SIG-M5 treated with dmso at 0.1 percent for 504 hours (cell line): ENCODE results near the gene SEPHS1.
"Not testable (repeated sequence)": the region's sequence is repeated elsewhere in the genome, so short reads cannot be mapped to it uniquely, and the experiment has no call there.

Experiments
- DNase-seq: peaks from one replicate; lab custom pipeline; 2025; ENCODE audit not compliant: unreplicated experiment; lab: John Stamatoyannopoulos, UW

Gene SEPHS1, protein sequence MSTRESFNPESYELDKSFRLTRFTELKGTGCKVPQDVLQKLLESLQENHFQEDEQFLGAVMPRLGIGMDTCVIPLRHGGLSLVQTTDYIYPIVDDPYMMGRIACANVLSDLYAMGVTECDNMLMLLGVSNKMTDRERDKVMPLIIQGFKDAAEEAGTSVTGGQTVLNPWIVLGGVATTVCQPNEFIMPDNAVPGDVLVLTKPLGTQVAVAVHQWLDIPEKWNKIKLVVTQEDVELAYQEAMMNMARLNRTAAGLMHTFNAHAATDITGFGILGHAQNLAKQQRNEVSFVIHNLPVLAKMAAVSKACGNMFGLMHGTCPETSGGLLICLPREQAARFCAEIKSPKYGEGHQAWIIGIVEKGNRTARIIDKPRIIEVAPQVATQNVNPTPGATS

DNA sequence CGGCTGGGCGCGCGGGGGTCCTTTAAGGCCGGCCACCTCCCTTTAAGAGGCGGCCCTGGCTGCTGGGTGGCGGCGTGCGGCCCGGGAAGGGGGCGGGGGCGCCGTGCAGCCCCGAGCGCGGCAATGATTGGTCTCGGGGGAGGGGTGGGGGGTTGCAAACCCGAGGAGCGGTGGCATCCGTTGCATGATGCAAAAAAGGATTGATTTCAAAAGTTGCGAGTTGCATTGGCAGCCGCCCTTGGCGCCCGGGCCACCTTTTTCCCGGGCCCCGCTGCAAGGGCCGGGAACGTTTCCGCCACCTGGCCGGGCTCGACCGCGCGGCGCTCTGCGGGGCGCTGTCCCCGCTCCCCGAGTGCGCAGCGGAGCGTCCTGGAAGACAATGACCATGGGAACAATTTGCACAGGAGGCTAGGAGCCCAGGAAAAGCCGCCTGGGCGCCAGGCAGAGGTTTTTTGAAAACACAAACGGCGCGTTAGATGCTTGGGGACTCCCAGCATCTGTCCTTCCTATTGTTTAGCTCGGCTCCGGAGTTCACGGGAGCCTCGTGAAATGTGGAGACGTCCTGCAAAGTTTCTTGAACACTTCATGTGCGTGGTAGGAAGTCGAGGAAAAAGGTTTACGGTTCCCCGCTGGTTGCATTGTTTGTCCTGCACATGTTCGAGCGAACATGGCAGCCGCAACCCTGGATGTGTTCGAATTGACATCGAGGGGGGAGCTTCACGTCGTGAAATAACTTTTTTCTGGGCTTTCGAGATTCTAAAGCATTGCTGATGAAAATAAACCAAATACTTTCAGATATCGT, at the start of gene SEPHS1:
TSS of gene SEPHS1 (minus strand) at position 78 of the 802 bp plus-strand sequence. CDS start 3,343 bp downstream, outside the sequence.
- peak; percentile 62 for DNase-seq

DNA sequence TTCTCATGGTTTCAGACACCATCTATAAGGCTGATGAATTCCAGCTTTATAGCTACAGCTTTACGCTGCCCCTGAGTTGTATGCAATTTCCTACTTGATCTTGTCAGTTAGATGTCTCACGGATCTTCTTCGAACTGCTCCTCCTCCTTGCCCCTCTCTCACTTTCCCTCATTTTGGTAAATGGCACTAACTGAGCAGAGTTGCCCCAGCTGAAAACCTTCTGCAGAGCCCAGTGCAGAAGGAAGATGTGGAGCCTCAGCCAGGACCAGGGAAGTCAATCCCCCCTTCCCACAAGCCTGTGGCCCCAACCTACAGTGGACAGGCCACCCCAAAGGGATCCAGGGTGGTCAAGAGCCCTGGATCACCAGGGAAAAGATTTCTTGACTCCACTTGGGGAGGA, 49.0 kb upstream of the SEPHS1 start:
- DNase-seq = no peak

DNA sequence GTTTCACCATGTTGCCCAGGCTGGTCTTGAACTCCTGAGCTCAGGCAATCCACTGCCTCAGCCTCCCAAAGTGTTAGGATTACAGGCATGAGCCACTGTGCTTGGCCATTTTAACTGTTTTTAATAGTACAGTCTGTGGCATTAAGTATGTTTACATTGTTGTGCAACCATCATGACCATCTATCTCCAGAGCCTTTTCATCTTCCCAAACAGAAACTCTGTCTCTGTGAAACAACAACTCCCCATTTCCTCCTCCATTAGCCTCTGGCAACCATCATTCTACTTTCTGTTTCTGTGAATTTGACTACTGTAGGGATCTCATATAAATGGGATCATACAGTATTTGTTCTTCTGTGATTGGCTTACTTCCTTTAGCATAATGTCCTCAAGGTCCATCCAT, 48.3 kb upstream of the SEPHS1 start:
- DNase-seq = no peak

DNA sequence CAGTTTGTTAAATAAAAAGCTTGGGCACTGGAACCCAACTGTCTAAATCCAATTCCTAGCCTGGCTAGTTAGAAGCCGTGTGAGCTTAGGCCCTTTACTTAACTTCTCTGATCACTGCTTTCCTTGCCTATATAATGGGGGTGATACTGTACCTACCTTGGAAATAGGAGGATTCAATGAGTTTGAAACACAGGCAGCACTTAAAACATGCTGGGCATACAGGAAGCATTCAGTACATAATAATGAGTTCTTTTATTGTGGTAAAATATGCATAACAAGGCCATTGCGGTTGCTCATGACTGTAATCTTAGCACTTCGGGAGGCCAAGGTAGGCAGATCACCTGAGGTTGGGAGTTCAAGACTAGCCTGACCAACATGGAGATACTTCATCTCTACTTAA, 47.4 kb upstream of the SEPHS1 start:
- DNase-seq = no peak

DNA sequence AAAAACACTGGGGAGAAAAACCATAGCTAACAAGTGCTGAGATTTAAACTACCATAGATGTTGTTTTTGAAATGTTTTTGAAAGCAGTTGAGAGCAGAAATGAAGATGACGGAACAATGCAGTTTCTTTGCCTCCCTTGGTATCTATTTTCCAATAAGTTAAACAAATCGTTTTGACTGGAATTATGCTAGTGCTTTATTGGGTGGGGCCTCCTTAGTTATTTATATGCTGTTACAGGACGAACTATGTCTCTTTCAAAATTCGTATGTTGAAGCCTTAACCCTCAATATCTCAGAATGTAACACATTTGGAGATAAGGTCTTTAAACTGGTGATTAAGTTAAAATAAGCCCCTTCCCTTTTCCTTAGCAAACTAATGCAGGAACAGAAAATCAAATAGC, 45.5 kb upstream of the SEPHS1 start:
- no peak for DNase-seq

DNA sequence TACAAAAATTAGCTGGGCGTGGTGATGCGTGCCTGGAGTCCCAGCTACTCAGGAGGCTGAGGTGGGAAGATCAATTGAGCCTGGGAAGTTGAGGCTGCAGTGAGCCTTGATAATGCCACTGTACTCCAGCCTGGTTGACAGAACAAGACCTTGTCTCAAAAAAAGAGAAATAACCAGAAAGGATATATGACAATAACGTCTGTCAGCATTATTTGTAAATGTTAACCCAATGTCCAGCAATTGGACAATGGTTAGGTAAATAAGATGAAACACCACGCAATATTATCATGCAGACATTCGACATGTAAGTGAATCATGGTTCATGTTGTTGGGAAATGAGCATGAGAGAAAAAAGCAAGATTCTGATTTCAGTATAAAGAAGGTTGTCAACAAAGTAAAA, 44.6 kb upstream of the SEPHS1 start:
- DNase-seq = no peak

DNA sequence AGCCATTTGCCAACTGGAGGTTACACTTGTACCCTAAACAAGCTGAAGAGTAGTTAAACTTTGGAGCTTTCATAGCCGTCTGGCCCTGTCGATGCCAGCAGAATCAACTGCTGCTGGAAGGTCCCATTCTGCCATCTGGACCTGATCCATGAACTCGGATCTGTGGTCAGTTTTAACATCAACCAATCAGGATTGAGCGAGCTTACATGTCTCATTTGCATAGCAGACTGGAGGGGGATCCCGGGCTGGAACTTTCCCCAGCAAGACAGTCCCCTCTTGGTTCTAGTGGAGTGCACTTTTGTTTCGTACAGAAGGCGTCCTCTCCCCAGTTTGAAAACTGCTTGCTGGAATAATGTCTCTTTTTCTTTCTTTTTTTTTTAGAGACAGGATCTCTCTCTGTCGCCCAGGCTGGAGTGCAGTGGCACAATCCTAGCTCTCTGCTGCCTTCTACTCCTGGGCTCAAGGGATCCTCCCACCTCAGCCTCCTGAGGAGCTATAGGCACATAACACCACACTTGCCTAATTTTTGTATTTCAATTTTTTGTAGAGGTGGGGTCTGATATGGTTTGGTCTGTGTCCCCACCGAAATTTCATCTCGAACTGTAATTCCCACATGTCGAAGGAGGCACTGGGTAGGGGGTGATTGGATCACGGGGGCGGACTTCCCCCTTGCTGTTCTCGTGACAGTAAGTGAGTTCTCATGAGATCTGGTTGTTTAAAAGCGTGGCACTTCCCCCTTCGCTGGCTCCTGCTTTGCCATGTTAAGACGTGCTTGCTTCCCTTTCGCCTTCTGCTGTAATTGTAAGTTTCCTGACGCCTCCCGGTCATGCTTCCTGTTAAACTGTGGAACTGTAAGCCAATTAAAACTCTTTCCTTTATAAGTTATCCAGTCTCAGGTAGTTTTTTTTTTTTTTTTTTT, 42.8 kb upstream of the SEPHS1 start:
- no peak for DNase-seq

DNA sequence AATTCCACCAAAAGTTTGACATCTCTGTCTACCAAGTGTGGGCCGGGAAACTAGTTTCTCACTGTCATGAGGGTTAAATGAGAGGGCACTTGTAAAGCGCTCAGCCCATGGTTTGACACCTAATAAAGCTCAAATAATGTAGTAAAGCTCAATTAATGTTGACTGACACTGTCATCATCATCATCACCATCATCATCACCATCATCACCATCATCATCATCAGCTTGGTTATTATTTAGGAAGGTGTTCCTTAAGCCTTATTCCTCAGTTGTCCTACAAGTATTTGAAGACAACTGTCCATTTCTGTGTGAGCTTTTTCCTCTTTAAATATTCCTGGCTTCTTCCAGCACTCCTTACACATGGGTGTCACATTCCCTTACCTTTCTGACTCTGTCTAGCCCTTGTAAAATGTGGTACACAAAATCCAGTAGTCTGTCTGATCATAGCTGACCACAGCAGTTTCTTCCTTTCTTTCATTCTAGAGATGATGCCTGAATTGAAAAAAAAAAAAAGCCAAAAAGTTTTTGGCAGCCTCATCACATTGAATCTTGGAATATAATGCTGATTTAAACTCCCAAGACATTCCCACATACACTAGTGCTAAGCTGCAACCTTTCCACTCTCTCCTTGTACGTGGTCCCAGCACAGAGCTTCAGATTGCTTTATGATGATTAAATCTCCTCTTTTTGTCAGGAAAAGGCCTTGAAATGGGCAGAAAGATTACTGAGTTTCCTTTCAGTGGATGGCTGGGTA, 40.6 kb upstream of the SEPHS1 start:
- DNase-seq = no peak

DNA sequence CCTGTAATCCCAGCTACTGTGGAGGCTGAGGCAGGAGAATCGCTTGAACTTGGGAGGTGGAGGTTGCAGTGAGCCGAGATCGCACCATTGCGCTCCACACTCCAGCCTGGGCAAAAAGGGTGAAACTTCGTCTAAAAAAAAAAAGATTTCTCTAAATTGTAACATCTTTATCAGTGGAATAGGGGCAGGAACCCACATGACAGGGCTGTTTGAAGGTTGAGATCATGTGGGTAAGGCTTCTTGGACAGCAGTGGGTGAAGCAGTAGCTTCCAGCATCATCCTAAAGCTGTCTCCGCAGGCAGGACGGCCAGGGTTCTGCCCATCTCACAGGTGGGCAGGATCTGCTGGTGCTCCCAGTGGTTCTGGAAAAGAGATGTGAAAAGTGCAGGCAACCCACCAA, 37.9 kb upstream of the SEPHS1 start:
- no peak for DNase-seq

DNA sequence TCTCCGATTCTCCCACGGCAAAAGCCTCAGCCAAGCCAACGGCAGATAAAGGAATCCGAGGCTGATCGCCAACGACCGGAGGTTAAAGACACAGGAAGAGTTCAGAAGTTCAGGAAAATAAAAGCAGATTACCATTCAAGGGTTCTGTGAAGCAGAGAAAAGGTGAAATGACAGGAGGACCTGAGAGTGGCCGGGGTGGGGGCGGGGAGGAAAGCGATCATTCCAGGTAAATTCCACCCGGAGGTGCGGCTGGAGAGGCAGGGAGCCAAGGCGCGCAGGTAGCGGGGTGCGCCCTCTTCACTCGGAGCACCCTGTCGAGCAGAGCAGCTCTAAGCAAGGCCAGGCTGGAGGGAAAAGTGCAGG, 35.3 kb upstream of the SEPHS1 start:
- DNase-seq = no peak

DNA sequence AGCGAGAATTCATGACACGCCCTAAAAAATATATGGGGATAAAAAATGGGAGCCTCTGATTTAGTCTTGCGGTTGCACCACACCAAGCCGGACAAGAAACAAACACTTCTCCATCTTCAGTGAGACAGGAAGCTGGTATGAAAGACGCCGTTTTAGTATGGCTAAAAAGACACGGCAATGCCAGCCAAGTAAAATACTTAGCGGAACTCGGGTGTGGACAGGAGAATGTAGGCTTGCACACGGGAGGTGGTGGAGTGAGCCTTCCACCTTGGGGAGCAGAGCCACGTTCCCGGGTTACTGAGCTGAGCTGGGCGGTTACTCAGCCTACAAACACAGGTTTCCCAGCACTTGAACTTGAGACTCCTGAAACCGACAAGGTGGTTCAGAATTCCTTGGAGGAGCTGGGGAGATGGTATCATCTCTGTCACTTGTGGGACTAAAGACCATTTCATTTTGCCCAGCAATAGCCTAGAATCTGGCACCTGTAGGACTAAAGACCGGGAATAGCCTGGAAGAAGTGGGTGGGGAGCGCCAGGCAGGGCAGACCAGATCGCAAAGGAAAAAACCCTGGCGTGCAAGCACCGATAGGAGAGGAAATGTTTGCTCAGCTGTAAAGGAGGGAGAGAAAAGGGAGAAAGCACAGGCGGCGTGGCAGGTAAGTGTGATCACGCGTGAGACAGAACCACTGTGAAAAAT, 34.8 kb upstream of the SEPHS1 start:
- no peak for DNase-seq

DNA sequence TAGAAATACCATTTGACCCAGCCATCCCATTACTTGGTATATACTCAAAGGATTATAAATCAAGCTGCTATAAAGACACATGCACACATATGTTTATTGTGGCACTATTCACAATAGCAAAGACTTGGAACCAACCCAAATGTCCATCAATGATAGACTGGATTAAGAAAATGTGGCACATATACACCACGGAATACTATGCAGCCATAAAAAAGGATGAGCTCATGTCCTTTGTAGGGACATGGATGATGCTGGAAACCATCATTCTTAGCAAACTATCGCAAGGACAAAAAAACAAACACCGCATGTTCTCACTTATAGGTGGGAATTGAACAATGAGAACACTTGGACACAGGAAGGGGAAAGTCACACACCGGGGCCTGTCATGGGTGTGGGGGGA, 31.0 kb upstream of the SEPHS1 start:
- DNase-seq = not testable (repeated sequence)

DNA sequence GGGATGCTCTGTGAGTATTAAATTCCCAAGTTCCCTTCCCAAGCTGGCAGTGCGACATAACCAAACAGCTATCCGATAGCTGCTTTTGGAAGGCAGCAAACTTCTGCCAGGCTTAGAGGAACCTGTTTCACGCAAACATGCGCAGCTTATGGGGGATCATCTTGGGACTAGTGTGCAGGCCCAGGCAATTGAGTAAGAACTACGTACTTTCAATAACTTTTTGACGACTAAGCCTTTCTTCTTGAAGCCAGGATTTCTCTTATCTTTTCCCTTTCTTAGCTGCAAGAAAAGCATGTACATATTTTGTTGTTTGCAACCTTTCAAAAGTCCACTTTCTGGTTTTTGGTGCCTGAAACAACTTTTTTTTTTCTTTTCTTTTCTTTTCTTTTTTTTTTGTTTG, 28.7 kb upstream of the SEPHS1 start:
- DNase-seq = no peak

DNA sequence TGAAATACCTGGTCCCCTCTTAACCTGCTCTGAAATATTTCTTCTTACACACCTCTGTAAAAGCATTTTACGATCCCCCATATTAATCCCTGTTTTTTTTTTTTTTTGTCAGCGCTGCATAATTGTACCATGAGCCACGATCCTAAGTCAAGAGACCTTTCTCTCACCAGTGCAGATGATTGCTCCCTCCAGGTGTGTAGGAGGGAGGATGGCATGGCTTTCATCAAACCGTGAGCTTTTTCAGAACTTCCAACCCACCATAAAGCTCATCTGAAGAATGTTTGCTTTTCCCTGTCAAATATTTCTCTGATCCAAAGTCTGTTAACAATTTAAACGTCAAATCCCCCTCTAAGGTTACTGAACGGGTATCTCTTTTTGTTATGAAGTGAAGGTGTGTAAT, 28.2 kb upstream of the SEPHS1 start:
- DNase-seq = no peak

DNA sequence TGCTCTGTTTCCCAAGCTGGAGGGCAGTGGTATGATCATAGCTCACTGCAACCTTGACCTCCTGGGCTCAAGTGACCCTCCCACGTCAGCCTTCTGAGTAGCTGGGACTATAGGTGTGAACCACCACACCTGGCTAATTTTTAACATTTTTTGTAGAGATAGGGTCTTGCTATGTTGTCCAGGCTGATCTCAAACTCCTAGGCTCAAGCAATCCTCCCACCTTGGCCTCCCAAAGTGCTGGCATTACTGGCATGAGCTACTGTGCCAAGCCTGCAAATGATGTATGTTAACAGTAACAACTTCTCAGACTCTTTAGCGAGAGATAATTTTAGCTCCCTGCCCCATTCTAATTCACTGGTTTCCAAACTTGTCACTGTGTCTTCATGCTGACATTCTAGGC, 27.7 kb upstream of the SEPHS1 start:
- no peak for DNase-seq

DNA sequence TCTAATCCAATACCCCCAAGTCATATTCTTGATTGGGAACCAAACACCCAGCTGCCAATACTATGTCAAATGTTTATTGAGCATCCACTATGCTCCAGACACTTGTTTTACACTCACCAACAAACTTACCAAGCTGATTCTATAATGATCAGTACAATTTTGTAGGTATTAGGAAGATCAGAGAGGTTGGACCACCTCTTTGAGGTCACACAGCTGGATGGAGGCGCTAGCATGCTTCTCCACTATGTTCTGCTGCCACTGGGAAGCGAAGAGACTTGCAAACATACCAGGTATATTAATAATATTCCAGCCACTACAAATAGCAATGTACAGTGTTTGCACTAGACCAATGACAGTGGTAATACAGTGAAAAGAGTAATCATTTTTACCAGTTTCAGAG, 25.6 kb upstream of the SEPHS1 start:
- DNase-seq = no peak

DNA sequence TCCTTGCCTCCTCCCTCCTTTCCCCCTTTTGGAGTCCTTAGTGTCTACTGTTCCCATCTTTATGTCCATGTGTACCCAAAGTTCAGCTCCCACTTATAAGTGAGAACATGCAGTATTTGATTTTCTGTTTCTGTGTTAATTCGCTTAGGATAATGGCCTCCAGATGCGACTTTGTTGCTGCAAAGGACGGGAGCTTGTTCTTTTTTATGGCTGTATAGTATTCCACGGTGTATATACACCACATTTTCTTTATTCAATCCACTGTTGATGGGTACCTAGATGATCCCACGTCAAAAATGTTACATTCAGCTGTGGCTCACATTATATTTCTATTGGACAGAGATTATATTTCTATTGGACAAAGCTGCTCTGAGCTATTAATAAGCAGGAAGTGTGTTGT, 24.4 kb upstream of the SEPHS1 start:
- DNase-seq = no peak

DNA sequence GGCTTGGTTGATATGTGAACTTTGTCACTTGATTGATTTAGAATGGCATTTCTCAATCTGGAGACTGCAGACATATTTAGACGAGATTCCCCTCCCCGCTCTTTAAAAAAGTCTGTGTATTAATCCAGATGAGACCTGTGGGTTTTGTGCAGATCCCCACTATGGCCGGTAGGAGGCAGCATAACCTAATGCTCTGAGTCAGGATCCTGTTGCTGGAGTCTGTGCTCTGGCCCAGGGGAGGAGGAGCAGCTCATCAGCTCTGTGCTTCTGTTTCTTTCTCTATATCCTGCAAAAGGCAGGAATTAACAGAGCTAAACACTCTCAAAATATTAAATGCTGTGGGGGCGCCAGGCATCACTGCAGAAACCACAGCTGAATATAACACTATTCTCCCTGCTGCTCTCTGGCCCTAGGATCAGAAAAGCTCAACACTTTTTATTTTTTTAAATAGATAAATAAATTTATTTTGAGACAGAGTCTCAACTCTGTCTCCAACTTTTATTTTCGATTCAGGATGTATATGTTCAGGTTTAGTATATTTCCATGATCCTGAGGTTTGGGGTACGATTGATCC, 23.9 kb upstream of the SEPHS1 start:
- DNase-seq = peak; percentile 76

DNA sequence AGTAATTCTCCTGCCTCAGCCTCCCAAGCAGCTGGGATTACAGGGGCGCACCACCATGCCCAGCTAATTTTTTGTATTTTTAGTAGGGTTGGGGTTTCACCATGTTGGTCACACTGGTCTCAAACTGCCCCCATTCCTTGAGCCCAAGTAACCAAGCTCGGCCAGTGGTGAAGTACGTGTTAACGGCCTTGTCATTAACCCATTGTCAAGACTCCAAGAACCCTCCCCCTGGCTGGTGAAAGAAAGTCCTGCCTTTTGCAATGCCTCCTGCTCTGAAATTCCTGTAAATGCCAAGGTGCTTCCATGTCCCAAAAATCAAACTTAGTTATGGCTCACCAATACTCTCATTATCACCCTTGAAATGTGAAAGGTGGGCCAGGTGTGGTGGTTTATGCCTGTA, 18.8 kb upstream of the SEPHS1 start:
- no peak for DNase-seq

DNA sequence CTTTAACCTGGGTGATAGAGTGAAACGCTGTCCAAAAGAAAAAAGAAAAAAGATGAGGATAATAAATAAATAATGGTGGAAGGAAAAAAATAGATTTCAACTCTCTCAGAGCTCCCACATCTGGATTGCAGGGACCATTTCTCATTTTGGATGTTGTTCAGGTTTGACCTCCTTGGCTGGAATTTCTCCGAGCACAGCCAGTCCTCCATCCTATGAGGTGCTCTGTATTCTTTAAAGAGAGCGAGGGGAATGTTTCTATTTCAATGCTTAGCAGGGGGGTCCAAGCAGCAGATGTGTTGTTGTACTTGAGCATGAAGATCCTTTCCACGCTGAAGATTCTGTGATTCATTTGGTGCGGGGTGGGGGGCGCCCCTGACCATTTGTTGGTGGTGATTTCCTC, 17.7 kb upstream of the SEPHS1 start:
- no peak for DNase-seq
